ENCODE data around the gene SPNS3. TPM values are rescaled to one million over a fixed set of nuclear protein-coding genes. Genes with fewer than 3 reads are reported as not detected.
A peak's percentile ranks its signal among the peaks of the same experiment; 100 is the strongest.

Gene SPNS3
- total RNA-seq, 1 experiment from 2014 or later = not detected

DNA sequence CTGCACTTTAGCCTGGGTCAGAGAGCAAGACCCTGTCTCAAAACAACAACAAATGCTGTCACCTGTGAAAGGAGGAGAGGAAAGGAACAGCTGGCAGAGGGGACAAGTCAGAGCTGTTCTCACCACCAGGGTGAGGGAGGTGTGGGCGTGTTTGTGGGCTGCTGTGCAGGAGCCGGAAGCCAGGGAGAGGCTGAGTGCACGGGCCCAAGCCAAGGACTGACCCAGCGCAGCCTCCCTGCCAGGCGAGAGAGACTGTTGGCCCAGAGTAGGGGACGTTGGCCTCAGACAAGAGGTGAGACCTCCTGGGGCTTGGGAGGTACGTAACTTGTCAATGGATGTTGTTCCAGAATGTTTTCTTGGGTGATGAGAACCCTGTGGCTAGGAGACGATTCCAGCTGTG, 75.7 kb downstream of the SPNS3 start:
- peak; percentile 61 for DNase-seq (ENCODE audit: low read depth)

GRCh38 chr17:4509923-4510617, 76.3 kb downstream of the SPNS3 start:
- DNase-seq (ENCODE audit: low read depth) = peak; percentile 79

DNA sequence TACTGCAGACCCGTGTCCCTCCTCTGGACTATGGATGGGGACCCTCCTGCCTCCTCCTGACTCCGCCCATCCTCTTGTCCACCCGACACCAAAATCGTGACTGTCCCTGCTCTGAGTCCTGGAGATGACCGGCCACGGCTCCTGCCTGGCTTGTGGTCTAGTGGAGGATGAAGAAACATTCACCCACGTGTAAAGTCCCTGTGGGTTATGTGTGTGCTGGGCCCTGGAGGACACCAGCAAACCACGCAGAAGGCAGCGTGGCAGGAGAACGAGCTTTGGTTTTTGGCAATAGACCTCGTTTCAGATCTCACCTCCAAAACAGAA, 76.8 kb downstream of the SPNS3 start:
- no peak for DNase-seq (ENCODE audit: low read depth)

DNA sequence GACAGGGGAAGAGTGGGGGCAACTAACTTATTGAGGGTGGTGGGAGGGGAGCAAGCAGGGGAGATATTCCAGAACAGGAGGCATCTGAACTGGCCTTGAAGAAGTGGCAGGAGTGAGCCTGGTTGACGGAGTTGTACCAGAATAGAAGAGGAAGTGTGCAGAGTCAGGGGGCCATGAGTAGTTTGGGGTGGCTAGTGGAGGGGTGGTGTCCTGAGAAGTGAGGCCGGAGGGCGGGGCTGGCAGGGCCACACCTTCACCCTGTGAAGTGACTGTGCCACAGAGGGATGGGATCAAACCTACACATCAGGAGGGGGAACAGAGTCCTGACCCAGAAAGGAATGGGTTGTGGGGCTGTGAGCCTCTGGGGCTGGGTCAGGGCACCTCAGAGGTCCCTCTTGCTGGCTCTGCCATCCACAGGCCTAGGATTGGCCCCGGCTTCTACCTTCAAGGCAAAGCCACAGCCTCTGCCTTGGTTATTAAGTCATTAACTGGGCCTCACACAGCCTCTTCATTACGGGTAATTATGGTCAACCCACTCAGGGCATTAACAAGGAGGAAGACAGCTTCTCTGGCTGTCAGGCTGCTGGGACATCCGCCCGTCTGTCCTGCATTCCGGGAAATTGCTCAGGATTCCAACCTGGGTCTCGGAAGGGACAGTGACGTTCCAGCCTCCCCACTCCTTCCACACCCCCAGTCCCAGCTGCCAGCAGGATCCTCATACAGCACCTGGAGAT, 77.6 kb downstream of the SPNS3 start:
- DNase-seq (ENCODE audit: low read depth) = no peak

DNA sequence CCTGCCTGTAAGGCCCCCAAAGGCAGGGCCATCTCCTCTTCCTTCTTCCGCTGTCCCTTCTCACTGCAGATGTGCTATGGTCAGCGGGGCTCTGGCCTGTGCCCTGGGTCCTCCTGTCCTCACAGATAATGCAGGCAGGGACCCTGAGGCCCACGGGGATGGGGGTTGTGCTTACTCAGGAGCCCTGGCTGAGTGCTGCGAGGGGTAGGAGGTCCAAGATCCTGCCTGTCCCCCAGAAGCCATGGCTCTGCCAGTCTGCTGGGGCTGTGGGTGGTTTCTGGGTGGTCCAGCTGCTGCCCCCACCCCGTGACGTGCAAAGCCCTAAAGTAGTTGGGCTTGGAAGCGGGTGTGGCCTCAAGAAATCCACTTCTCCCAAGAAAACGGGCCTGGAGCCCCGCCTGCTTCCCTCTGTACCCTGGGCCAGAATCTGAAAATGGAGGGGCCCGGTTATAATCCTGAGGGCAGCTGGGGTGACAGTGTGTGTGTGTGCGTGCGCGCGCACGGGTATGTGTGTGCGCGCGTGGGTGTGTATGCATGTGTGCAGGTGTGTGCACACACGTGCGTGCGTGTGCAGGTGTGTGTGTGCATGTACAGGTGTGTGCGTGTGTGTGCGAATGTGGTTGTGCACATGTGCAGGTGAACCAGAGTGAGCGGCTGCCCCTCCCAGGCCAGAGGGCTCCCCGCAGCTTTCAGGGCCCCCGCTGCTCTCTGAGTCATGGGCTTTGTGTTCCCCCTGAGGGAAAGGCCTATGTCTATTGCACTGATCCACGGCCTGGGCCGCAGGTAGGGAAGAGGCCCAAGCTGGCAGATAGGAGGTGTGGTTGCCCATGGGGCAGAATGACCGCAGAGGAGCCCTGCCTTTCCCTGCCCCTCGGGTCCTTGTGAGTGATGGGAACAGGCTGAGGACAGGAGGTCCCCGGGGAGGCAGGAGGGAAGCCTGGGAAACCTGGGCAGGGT, 78.7 kb downstream of the SPNS3 start:
- DNase-seq (ENCODE audit: low read depth) = no peak

GRCh38 chr17:4513113-4514032, 79.6 kb downstream of the SPNS3 start:
- DNase-seq (ENCODE audit: low read depth) = no peak

DNA sequence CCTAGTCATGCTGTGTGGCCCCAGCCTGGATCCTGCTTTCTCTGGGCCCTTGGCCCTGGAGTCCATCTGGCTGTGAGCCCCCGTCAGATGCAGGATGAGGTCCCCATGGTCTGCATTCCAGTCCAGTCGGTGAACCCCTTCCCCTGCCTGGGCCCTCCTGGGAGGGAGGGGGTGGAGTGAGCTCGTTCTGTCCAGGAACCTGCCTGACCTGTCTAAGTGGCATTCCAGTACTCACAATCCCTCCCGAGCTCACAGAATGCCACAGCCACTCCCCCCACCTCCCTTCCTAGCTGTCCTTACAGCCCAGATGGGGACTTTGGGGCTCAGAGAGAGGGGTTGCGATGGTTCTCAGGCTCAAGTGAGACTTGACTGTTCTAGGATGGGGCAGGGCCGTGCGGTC, 80.5 kb downstream of the SPNS3 start:
- no peak for DNase-seq (ENCODE audit: low read depth)

DNA sequence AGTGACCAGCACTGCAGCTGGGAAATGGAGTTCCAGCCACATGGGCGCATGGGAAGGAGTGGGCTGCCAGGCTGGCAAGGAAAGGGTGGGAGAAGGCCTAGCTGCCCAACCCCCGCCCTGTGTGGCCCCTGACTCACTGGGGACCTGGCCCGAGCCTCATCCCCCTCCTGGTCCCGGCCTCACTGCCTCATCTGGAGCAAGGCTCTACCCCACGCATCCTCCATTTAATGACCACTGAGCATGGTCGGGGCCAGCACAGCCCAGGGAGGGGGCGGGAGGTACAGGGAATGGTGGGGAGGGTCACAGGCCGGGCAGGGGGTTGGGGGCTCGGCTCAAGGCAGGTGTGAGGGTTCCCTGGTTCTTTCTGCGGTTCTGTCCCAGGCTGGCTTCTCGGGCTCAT, 81.0 kb downstream of the SPNS3 start:
- DNase-seq (ENCODE audit: low read depth) = no peak

DNA sequence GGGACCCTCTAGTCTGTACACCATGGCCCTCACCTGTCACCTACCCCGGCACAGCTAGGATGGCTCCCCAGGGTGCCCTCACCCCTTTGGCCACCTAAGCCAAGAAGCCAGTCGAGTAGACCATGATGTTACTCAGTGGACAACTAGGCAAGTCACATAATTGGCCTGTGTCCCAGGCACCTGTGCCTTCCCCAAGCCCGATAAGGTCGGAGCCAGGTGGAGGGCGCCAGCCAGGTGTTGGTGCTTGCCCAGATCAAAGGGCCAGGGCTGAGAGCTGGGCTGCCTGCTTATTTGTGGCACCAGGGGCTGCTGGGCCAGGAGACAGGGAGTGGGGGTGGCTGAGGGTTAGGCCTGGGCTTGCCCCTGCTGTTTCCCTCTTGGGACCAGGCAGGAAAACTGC, 81.8 kb downstream of the SPNS3 start:
- DNase-seq (ENCODE audit: low read depth) = no peak

- no peak for DNase-seq (ENCODE audit: low read depth)
Observed at GRCh38 chr17:4516735-4517134, 83.0 kb downstream of the SPNS3 start.

DNA sequence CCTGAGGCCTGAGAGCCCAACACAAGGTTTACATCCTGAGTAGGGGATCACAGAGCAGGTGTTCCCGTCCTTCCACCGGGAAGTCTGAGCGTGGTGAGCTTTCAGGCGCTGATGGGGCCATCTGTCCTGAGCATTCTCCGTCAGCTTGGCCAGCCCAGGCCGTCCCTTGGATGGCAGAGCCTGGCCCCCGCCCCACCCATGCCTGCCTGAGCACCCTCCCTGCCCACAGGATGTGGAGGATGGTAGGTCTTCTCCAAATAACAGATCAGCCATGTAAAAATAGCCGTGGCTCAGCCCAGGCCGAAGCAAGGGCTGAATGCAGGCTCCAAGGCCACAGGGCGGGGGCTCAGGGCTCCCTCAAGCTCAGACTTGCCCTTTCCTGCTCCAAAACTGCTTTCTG, 85.2 kb downstream of the SPNS3 start:
- no peak for DNase-seq (ENCODE audit: low read depth)

DNA sequence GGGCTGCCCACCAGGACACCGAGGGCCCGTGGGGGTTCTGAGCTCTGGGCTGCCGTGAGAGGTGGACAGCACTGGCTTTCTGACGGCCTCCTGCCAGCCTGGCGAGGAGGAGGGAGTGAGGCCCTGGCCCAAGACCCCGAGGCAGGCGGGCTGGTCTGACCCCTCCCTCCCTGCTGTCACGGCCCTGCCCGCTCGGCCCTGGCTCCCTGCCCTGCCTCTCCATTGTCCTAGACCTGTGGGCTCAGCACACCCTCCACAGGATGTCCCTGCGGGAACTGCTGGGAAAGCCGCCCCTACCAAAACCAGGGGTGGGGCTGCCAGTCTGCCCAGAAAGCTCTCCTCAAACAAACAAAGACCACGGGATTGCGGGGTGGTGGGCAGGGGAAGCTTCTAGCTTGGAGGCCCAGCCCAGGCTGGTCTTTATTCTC, 85.6 kb downstream of the SPNS3 start:
- DNase-seq (ENCODE audit: low read depth) = no peak

DNA sequence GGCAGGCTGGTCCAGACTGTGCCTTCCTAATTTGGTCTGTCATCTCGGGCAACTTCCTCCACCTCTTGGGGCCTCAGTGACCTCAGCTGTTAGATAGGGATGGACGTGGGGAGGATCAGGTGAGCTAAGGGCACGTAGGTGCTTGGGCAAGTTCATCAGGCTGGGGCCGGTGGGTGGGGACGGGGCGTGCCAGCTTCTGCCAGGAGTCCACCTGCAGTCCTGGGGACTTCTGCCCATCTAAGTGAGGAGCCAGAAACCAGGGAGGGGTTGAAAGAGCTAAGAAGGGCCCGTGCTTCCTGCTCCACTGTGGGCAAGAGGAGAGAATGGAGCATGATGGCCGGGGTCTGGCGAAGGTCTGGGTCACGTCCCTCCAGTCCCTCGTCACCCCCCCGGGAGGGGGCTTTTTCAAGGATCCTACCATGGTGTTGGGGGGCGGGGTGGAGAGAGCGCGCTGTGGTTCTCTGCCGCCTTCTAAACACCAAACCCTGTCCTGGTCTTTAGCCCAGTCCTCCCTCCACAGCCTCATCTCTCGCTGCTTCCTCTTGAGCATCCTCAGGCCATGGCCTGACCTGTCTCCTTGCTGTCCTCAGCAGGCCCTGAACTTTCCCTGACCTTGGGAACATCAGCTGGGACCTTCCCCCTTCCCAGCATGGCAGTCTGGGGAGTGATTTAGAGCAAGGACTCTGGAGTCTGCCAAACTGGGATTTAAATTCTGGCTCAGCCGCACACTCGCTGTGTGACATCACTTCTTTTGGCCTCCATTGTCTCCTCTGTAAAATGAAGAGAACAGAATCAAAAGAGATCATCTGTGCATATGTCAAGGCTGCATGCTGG, 86.5 kb downstream of the SPNS3 start:
- DNase-seq (ENCODE audit: low read depth) = no peak

GRCh38 chr17:4520894-4521600, 87.3 kb downstream of the SPNS3 start:
- DNase-seq (ENCODE audit: low read depth) = no peak

DNA sequence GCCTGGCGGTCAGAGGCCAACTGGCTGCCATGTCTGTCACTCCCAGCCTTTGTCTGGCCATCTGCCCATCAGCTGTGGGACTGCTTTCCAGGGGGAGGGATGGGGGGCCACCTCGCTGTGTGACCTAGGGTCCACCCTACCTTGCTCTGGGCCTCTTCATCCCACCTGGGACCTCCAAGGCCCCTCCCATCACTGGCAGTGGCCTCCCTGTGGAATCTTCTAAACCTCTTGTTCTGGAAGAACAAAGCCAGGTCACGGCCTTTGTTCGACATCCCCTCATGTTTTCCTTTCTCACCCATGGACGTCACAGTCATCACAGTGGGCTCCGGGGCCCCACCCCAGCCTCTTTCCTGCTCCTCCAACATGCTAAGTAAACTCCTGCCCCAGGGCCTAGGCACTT, 88.9 kb downstream of the SPNS3 start:
- no peak for DNase-seq (ENCODE audit: low read depth)

- no peak for DNase-seq (ENCODE audit: low read depth)
Observed at GRCh38 chr17:4523946-4524345, 90.2 kb downstream of the SPNS3 start.

DNA sequence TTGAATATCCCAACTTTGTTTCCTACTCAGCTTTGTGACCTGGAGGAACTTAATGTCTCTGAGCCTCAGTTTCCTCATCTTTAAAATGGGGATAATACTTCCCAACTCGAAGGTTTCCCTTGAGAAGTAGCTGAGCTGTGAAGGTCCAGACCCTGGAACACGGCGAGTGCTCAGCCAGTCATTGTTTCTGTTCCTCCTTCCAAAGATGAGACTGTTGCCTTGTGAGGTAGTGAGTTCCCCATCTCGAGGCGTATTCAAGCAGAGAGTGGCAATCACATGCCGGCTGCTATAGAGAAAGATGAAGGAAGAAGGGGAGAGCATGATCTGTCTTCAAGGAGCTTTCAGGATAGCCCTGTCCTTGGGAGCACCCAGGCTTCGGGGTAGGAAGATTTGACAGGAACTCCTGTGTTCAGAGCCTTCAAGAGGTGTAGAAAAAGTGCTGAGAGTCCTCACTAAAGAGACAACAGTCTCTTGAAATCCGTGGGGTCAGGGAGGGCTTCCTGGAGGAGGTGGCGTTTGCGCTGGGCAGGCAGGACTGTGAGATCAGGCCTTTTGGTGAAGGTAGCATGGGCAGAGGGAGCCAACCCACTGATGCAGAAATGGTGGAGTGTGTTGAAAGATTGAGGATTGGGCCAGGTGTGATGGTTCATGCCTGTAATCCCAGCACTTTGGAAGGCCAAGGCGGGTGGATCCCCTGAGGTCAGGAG, 92.1 kb downstream of the SPNS3 start:
- DNase-seq (ENCODE audit: low read depth) = no peak

GRCh38 chr17:4527134-4527533, 93.4 kb downstream of the SPNS3 start:
- no peak for DNase-seq (ENCODE audit: low read depth)

DNA sequence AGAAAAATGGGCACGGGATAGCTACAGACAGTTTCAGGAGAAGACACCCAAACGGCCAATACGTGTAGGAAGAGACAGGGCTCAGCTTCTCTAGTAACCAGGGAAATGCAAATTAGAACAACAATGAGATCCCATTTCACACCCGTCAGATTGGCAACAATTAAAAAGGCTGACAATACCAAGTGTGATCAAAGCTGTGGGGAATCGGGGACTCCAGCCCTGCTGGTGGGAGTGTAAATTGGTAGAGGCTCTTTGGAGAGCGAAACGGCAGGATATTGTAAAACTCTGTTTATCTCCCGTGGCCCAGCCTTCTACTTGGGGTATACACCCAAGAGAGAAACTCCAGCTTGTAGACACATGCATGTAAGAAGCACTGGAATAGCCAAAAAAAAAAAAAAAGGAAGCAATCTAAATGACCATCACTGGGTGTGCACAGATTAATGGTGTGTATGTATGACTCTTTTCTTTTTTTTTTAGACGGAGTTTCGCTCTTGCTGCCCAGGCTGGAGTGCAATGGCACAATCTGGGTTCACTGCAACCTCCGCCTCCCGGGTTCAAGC, 93.9 kb downstream of the SPNS3 start:
- no peak for DNase-seq (ENCODE audit: low read depth)
